Chondrocyte (in vitro differentiated cells): ENCODE data around the gene ERI3. TPM values are rescaled to one million over a fixed set of nuclear protein-coding genes. Genes with fewer than 3 reads are reported as not detected.
A peak's percentile ranks its signal among the peaks of the same experiment; 100 is the strongest.

Source experiments
- DNase-seq: peaks from one replicate; pipeline ENCODE4 v3.0.0; 2021; ENCODE audit warnings: mixed read lengths, low spot score
- H3K27ac Mint-ChIP-seq: one replicate; pipeline ENCODE4 v1.8.0; 2021; ENCODE audit warnings: mild to moderate bottlenecking, moderate library complexity, mixed read lengths; ENCODE audit not compliant: unreplicated experiment
- H3K27me3 Mint-ChIP-seq: 2 replicates; pipeline ENCODE4 v1.8.0; 2021; ENCODE audit warnings: low read depth, mixed read lengths
- H3K36me3 Mint-ChIP-seq: 2 replicates; pipeline ENCODE4 v1.8.0; 2021; ENCODE audit warnings: low read depth, mixed read lengths
- H3K4me1 Mint-ChIP-seq: 2 replicates; pipeline ENCODE4 v1.8.0; 2021; ENCODE audit warnings: low read depth, mild to moderate bottlenecking, mixed read lengths
- H3K4me3 Mint-ChIP-seq: one replicate; pipeline ENCODE4 v1.8.0; 2021; ENCODE audit warnings: mild to moderate bottlenecking, moderate library complexity, mixed read lengths; ENCODE audit not compliant: unreplicated experiment
- H3K9me3 Mint-ChIP-seq: 2 replicates; pipeline ENCODE4 v1.8.0; 2021; ENCODE audit warnings: low read depth, mixed read lengths
- total RNA-seq: library from RNA; stranded (reverse); gene quantifications from 3 replicates; pipeline ENCODE4 v1.2.1, GENCODE V29; 2021
- TF ChIP-seq, protein P1 (sequence below): fragments of 200-600 bp; sonication (generic); IDR thresholded peaks from 2 replicates; pipeline ENCODE4 v1.5.0; 2021; ENCODE audit warnings: antibody characterized with exemption, mild to moderate bottlenecking, moderate library complexity

Gene ERI3
- total RNA-seq, 1 donor from 2014 or later, result 46.0 TPM

DNA sequence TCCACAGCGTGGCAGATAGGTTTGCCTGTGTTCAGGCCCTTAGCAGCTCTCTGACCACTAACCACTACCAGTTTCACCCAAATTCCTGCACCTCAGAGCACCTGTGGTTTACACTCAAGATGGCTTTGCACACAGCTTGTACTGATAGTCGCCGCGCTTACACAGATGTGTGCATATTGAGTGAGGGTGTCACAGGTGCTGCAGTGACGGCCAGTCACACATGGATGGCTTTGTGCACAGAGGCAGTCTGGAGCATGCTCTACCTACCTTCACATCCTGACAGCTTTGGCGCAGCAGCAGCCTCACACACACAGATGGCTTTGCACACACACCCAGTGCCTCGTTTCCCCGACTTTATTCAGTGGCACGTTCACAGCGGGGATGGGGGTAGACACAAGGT, 134.3 kb downstream of the ERI3 start:
- Mint-ChIP-seq H3K36me3 (peaks cover 10% of the 10 kb centered on the region), H3K9me3 (no peaks in the 10 kb centered on the region), H3K4me1 (no peaks in the 10 kb centered on the region), H3K4me3 (no peak overlapping the region), H3K27me3 (no peaks in the 10 kb centered on the region), H3K27ac (no peak overlapping the region)
- no peak for DNase-seq
- TF ChIP-seq, protein P1, sequence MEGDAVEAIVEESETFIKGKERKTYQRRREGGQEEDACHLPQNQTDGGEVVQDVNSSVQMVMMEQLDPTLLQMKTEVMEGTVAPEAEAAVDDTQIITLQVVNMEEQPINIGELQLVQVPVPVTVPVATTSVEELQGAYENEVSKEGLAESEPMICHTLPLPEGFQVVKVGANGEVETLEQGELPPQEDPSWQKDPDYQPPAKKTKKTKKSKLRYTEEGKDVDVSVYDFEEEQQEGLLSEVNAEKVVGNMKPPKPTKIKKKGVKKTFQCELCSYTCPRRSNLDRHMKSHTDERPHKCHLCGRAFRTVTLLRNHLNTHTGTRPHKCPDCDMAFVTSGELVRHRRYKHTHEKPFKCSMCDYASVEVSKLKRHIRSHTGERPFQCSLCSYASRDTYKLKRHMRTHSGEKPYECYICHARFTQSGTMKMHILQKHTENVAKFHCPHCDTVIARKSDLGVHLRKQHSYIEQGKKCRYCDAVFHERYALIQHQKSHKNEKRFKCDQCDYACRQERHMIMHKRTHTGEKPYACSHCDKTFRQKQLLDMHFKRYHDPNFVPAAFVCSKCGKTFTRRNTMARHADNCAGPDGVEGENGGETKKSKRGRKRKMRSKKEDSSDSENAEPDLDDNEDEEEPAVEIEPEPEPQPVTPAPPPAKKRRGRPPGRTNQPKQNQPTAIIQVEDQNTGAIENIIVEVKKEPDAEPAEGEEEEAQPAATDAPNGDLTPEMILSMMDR, result no peak

DNA sequence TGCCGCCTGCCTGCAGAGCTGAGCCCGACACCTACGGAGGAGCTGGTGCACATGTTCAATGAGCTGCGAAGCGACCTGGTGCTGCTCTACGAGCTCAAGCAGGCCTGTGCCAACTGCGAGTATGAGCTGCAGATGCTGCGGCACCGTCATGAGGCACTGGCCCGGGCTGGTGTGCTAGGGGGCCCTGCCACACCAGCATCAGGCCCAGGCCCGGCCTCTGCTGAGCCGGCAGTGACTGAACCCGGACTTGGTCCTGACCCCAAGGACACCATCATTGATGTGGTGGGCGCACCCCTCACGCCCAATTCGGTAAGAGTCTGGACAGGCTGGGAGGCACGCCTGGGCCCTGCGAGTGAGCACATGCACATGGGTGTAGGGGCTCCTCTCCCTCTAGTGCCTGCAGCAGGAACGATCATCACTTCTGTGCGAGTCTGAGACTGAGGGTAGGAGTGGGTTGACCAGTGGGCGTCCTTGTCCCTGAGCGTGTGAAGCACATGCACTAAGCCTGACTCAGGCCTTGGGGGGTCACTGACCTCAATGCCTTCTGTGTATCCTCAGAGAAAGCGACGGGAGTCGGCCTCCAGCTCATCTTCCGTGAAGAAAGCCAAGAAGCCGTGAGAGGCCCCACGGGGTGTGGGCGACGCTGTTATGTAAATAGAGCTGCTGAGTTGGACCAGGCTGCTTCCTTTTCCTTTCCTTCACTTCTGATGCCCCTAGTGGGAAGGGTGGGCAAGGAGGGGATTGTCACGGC, 134.9 kb downstream of the ERI3 start:
- DNase-seq, result no peak
- Mint-ChIP-seq H3K4me3 (no peak overlapping the region), H3K27ac (no peak overlapping the region), H3K27me3 (no peaks in the 10 kb centered on the region), H3K36me3 (peaks cover 12% of the 10 kb centered on the region), H3K4me1 (peaks cover 2% of the 10 kb centered on the region), H3K9me3 (no peaks in the 10 kb centered on the region)
- TF ChIP-seq, protein P1, result no peak

DNA sequence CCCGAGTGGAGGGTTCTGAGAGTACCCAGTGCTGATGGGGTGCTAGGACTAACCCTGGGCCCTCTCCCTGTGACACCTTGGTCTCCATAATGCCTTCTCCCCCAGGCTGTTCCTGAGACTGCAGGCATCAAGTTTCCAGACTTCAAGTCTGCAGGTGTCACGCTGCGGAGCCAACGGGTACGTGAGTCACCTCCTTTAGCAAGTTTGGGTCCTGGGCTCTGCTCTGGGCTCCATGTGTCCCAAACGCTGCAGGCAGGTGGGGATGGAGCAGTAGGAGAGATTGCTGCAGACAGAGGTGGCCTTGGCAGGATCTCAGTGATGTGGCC, 135.8 kb downstream of the ERI3 start:
- H3K4me1 Mint-ChIP-seq, result peaks cover 11% of the 10 kb centered on the region
- no peak overlapping the region for H3K4me3 Mint-ChIP-seq
- TF ChIP-seq, protein P1, result no peak
- no peak for DNase-seq
- H3K27me3 Mint-ChIP-seq, result no peaks in the 10 kb centered on the region
- H3K9me3 Mint-ChIP-seq, result no peaks in the 10 kb centered on the region
- H3K27ac Mint-ChIP-seq, result no peak overlapping the region
- peaks cover 13% of the 10 kb centered on the region for H3K36me3 Mint-ChIP-seq

DNA sequence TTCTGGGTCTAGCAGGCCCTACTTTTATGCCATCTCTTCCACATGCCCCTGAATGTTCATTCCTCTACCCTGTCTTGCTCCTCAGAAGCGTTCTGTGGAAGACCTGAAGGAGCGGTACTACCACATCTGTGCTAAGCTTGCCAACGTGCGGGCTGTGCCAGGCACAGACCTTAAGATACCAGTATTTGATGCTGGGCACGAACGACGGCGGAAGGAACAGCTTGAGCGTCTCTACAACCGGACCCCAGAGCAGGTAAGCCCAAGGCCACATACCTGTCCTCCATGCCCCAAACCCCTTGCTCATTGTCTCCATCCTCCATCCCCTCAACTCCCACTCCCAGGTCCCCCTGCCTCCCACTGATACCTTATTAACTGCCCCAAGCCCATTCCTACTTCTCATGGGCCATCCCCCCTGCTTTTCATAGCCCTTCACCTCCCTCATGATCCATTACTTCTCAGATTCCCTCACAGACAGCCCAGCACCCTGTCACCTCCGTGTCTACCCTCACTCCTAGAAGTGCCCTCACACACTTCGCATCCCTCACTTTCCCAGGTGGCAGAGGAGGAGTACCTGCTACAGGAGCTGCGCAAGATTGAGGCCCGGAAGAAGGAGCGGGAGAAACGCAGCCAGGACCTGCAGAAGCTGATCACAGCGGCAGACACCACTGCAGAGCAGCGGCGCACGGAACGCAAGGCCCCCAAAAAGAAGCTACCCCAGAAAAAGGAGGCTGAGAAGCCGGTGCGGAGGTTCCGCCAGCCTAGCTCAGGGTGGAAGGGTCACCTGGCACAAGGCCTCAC, 136.4 kb downstream of the ERI3 start:
- no peak overlapping the region for H3K27ac Mint-ChIP-seq
- peaks cover 13% of the 10 kb centered on the region for H3K36me3 Mint-ChIP-seq
- no peak for DNase-seq
- TF ChIP-seq, protein P1, result no peak
- H3K27me3 Mint-ChIP-seq, result no peaks in the 10 kb centered on the region
- no peak overlapping the region for H3K4me3 Mint-ChIP-seq
- H3K4me1 Mint-ChIP-seq, result peaks cover 17% of the 10 kb centered on the region
- no peaks in the 10 kb centered on the region for H3K9me3 Mint-ChIP-seq

DNA sequence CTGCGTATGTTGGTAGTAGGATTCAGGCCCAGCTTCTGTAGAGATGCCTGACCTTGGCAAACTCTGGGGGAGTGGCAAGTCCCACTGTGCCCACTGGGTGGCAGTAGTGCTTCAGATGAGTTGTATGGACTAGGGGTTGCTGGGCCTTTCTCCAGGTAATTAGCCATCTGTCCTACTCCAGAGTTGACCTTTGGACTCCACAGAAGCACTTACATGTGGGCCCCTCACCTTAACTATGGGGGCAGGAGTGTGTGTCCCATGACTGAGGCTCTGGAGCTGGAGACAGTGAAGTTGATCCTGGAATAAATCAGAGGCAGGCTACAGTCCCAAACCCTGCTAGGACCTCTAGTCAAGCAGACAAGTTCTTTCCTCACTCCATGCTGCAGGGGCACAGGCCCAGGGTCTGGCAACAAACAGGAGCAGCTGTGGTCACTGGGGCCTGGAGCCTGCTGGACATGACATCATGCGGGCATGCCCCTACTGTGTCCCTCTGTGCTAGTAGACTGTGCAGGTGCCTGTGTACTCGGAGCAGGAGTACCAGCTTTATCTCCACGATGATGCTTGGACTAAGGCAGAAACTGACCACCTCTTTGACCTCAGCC, 137.1 kb downstream of the ERI3 start:
- Mint-ChIP-seq H3K4me1 (peaks cover 22% of the 10 kb centered on the region), H3K27me3 (no peaks in the 10 kb centered on the region), H3K9me3 (no peaks in the 10 kb centered on the region), H3K36me3 (peaks cover 13% of the 10 kb centered on the region), H3K4me3 (no peak overlapping the region), H3K27ac (no peak overlapping the region)
- TF ChIP-seq, protein P1, result peak; percentile 93
- no peak for DNase-seq
